Activated CD8-positive, alpha-beta memory T cell treated with anti-CD3 and anti-CD28 coated beads for 4 hours (primary cell): Measurements from ENCODE around the gene SH3YL1.

Experiments used
- DNase-seq, 2 donors: peaks; one replicate each; pipeline ENCODE4 v3.0.0-alpha.2; 2020; ENCODE audit warnings: low read depth in 2 of 2

The SH3YL1 gene

DNA sequence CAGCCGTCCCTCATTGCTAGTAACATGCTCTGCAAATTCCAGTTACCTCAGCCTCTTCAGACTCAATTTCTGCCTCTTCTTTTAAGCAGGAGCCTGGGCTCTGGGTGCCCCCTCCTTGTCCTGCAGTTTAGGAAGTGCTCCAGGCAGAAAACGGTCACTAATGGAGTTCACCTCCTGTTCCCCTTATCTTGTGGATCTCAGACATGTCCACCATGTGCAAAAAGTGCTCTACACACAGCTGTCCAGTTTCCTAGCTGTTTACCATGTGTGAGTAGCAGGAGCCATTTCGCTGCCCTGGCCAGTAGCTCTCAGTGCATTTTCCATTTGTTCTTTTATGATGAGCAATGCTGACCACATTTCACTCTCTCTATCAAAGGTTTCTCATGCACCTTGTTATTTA lies 4.9 kb downstream of the SH3YL1 start:
- DNase-seq, result no peak

DNA sequence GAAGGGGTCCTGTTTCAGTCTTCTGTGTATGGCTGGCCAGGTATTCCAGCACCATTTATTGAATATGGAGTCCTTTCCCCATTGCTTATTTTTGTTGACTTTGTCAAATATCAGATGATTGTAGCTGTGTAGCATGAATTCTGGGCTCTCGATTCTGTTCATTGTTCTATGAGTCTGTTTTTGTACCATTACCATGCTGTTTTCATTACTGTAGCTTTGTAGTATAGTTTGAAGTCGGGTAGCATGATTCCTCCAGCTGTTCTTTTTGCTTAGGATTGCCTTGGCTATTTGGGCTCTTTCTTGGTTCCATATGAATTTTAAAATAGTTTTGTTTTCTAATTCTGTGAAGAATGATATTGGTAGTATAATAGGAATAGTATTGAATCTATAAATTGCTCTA lies 6.0 kb downstream of the SH3YL1 start:
- no peak for DNase-seq

DNA sequence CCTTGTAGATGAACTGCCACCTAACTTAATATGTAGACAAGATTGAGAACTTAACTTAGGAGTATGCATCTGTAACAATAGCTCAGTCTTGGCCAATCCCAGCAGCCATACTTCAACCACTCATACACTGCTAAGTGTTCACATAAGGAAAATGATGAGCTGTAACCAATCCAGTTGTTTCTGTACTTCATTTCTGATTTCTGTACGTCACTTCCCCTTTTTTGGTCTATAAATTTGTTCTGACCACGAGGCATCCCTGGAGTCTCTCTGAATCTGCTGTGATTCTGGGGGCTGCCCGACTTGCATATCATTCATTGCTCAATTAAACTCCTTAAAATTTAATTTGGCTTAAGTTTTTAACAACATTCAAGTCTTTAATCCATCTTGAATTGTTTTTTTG lies 6.4 kb downstream of the SH3YL1 start:
- DNase-seq, result no peak

DNA sequence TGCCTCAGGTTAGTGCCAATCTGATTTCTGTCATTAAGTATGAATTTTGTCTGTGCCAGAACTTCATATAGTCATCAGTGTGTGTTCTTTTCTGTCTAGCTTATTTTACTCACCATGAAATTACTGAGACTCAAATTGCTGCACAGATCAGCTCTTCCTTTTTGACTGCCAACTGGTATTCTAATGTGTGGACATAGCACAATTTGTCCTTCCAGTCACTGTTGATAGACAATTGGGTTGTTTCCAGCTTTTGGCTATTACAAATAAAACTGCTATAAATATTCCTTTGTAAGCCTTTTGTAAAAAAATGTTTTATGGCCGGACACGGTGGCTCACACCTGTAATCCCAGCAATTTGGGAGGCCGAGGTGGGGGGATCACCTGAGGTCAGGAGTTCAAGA lies 7.7 kb downstream of the SH3YL1 start:
- no peak for DNase-seq

DNA sequence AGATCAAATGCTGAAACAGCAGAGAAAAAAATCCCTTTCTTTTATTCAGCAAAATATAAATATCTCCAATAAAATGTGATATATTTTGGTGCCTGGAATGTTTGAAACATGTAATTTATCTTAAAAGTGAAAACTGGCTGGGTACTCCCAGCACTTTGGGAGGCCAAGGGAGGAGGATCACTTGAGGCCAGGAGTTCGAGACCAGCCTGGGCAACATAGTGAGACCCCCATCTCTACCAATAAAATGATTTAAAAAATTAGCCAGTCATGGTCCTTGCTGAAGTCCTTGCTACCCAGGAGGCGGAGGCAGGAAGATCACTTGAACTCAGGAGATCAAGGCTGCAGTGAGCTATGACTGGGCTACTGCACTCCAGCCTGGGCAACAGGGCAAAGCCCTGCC lies 8.6 kb downstream of the SH3YL1 start:
- no peak for DNase-seq

DNA sequence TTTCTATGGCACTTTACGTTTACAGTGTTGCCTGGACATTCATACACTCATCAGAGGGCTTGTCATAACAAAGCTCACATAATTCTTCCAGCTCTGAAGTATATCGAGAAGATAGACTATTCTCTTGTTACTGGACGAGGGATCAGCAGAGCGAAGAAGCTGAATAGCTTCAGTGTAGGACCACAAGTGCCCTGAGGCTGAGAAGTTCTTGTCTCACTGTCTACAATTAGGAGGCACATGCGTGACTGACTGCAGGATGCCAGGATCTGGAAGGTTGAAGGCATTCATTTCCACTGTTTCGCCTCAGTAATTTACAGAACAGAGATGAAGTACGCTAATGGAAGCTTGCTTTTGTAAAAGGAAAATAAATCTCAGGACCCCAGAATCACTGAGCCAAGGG lies 9.6 kb downstream of the SH3YL1 start:
- no peak for DNase-seq

DNA sequence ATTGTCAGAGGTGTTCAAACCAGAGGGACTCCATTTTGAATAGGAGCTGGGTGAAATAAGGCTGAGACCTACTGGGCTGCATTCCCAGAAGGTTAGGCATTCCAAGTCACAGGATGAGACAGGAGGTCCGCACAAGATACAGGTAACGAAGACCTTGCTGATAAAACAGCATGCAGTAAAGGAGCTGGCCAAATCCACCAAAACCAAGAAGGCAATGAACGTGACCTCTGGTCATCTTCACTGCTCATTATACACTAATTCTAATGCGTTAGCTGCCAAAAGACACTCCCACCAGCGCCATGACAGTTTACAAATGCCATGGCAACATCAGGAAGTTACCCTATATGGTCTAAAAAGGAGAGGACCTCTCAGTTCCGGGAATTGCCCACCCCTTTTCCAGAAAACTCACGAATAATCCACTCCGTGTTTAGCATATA lies 10.6 kb downstream of the SH3YL1 start:
- DNase-seq, result no peak

DNA sequence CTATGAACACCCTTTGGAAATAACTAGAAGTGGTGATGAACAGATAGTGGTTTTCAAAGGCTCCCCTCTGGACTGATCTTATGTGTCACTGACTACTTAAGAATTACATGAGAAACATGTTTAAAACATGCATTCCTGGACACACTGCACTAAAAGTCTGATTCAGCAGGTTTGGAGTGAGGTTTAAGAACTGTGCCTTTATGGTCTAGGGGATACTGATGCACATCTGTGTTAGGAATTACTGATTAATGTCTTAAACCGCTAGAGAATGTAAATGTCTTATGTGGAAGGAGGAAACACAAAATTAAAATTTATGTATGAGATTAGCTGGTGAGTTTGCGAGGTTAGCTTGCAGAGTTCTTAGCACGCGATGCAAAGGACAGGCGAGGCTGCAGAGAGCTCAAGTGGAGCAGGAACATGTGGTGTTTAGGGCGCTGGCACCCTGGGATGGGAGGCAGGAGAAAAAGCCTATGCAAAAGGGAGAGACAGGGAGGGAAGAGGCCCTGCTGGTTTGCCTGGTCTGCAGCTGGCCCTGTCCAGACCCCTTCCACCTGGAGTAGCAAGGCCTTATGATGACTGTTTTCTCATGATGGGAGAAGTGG lies 11.7 kb downstream of the SH3YL1 start:
- DNase-seq, result no peak

DNA sequence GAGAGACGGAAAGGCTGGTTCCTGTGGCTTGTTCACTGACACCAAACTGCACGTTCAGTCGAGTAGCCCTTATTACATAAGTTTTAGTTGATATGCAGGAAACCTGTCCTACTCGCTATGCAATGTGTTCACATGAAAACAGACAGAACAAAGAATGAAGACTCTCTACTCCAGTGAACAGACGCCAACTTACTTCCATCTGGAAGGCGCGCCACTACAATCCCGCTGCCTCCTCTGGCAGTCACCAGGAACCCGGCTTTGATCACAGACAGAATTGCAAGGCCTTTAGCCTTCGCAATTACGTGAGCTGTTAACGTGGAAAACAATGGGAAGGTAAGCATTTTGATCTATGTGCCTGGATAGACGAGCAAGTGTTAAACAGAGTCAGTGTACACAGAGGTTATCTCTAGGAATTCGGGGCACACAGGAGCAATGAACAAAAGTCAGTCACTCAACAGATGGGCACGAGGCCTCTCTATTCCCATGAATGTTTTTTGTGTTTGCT lies 14.2 kb downstream of the SH3YL1 start:
- no peak for DNase-seq

DNA sequence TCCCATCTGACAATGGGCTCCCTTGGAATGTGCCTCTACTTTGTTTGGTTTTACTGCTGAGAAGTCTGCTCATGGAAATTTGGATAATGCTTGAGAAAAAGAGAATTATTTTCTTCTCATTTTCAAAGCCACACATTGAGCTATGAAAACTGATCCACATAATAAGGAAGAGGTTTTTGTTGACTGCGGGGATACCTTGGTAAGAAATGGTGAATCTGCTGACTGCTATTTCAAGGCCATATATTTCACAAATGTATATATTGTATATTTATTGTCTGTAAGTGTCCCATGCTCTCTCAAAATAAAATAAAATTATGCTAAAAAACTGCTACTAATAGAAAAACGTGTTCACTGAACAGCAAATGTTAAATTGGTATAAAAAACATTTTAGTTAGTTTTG lies 15.1 kb downstream of the SH3YL1 start:
- no peak for DNase-seq

DNA sequence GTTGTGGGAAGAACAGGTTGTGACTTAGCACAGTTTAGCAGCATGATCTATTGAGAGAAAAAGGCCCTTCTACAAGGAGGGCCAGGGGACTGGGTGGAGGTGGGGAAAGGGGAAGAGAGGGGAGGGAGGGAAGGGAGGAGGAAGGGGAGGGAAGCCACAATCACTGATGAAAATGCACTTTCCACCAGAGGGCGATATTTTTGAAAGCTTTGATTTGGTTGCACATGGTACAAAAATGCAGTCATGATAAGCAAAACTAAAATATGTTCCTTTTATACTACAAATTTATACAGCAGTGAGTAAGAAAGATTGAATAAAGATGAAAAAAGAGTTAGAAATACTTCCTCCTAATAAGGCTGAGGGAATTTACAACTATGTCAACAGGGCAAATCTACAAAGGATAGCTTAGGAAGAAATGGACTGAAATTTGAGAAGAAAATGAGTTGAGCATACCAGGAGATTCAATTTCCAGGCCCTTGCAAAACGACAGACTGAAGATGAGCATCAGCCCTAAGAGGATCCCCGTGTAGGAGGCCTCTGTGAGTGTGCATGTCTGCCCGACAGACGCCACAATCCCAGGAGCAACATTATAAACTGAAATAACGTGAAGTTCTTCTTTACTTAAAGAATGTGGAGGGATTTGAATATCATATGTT lies 17.2 kb downstream of the SH3YL1 start:
- DNase-seq, result no peak

DNA sequence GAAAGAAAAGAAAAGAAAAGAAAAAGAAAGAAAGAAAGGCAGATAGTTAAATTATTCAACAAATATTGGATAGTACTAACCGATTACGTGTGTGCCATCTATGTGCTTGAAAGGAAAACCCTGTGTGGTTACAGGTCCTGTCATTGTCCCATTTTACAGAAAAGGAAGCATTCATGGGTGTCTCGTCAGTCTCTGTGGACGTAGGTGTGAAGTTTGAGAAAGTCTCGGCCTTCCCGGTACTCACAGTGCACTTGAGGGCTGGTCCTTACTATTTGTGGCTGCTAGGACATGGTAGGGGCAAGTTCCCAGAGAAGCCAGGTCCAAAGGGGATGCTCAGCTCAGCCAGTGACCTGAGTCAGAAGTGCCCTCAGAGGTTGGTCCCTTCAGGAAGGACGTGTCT lies 19.3 kb downstream of the SH3YL1 start:
- no peak for DNase-seq

DNA sequence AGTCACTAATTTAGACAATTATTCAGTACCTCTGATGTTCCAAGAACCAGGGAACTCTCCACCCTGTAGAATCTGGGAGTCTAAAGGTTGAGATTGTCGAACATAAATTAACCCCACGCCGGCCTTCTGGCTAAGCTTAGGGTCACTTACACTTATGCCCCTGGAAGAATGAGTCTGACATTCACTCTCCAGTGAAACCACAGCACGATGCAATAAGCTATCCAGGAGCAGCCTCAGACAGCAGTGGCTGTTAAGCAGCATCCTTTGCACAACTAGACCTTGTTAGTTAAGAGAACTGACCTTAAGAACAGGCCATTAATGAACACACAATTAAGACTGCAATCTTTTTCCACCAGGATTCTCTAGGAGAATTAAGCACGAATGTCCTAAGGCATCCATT lies 25.0 kb downstream of the SH3YL1 start:
- no peak for DNase-seq

DNA sequence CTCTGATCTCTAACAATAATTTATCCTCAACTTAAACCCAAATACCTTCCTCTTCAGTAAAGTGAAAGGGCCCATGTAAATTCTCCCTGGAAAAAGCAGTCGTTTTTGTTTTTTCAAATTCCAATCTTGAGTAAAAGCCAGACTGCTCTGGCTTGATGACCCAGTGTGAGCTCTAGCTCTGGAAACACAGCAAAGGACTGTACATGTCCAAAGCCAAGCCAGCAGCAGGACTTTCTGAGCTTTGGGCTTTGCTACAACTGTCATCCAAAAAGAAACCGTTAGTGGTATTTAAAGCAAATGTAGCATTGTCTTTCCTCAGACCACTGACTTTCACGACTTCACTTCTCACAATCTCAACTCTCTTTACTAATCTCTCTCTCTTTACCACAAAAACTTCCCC lies 25.4 kb downstream of the SH3YL1 start:
- no peak for DNase-seq

DNA sequence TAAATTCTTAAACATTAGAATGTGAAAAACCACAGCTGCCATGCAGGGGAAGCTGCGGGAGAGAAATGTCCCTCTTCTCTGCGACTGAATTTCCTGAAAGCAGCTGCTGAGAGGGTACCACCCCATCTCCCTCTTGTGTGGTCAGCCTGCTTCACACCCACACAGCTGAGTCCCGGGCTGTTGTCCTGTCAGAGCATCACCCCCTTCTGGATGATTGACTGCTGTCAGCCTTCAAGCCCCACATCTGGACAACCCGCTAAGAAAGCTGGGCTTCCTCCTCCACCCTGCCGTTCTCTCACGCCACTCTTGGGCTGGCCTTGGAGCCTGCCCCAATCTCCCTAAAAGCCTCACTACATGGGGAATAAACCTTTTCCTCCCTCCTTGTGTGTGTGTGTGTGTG lies 26.0 kb downstream of the SH3YL1 start:
- no peak for DNase-seq

DNA sequence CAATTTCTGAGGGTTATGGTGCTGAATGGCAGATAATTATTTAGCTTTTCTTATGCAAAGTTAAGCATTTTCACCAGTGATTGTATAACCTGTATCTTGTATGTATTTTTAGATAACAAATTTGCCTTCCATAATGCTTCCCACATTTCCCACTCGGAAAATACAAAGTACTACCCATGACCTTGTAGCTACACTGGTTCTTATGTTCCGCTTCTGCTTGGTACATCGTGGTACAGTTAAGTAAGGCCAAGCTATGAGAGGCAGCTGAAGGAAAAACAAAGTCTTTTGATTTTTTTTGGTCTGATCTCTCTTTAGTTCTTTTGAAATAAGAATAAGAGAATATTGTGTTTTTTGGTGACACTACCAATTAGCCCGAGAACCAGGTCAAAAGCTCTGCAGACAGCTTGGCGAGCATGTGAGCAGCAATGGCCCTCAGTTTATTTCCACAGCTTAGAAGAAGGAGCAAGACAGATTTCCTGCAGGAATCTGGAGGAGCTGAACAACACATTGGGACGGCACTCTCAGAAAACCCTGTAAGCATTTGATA lies 26.8 kb downstream of the SH3YL1 start:
- DNase-seq, result no peak

DNA sequence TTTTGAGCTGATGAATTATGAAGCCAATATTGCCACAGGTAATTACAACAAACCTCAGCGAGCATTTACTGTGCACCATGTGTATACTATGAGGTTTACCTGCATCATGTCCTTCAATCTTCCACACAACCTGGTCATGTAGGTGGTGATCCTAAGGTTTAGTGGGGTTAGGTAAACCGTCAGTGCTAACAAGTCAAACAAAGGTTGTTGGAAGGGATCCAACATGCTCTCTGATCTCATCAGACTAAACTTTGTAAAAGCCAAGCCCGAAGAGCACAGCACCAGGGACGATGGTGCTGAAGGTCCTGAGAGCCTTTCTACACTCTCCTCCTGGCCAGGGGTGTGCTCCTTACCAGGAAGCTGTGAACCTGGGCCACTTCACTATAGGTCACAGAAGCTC lies 29.4 kb downstream of the SH3YL1 start:
- DNase-seq, result no peak

DNA sequence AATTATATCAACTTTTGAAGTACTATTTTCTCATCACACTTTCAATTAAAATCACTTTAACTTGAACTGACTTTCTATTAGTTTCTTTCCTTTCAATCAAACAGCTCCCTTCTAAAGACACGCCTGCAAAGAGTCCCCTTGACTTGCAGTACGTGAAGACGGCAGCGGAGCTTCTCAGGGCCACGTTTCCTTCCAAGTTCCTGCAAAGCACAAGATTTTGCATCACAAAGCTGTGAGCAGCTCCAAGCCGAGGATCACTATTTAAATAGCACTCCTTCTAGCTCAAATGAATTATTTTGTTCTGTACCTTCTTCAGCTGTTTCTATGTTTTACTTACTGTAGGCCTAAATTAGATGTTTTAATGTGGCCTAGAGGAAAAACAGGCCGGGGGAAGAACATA lies 30.8 kb downstream of the SH3YL1 start:
- no peak for DNase-seq

DNA sequence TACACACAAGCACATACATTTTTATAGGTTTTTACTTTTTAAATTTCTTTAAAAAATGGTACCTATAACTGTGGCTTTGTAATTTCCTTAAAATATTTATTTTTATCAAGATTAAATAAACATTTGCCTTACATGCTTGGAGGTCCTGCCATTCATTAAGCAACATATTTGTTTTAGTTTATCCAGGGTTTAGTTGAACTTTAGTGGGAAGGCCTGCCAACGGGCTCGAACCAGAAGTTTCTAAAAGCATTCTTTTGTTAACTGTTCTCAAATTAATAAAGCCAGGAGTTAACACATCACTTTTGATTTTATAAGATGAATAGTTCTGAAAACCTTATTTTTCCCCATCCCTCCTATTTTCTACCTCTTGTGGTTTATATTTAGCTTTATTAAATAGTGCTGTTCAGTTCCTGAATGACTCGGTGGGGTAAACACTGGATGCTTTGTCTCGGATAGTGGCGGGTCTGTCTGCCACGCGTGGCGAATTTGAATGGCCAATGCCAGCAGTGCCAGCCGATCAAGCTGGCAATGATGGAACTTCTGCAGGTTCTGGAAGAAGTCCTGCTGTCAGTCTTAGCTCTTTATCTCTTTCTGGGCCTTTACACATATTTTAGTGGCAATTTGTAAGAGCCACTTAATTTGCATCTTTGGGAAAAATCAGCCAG lies 32.2 kb downstream of the SH3YL1 start:
- no peak for DNase-seq

DNA sequence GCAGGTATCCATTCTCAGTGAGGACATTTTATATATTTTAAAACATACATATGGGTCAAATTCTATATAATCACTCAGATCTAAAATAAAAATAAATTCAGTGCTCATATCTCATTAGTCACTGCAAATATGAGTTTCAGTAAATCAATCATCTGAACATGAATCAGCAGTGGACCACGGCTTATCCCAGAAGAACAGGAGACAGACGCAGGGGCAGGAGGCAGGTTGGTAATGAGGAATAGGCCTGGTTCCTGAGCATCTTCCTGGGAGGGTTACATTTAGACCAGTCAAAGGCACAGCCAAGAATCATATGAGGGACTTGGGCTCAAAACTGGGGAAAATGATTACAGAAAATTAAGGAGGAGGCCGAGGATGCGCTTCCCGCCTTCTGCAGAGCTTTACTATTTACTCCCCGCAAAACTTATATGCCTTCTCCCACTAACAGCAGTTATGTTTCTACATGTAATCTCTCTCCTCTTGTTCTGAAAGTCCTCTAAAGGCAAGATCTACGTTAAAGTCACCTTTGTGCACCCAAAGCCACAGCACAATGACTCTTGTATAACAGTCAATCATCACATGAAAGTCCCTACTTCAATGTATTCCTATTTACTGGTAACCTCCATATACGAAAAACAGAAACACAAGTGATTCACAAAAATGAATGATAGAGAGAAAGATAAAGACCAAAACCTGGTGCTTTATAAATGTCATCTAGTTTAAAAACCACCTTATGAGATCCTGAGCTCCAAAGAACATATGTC lies 35.1 kb downstream of the SH3YL1 start:
- no peak for DNase-seq

DNA sequence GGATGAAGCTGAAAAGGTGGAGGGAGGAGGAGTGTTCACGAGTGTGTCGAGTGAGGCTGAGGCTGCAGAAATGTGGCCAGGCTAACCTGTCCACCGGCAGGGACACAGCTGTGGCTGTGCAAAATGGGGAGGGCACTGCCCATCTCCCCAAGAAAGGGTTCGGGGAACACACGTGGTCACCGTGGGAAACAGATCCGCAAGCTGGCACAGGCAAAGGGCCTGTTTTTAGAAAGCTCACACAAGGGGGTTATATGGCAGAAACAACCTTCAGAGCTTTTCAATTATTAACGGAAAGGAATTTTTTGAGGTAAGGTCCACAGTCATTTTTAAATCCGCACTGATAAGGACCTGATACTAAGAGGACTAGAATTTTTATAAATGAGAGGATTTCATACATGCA lies 35.7 kb downstream of the SH3YL1 start:
- no peak for DNase-seq
